HS-5 (cell line): ENCODE measurements around the gene SKA2.
"Not testable (repeated sequence)": the region's sequence is repeated elsewhere in the genome, so short reads cannot be mapped to it uniquely, and the experiment has no call there.

Experiments
- DNase-seq: peaks from one replicate; pipeline ENCODE4 v3.0.0-alpha.2; 2012; ENCODE audit warnings: low read depth

SKA2 gene

GRCh38 chr17:59154721-59155438 is at the start of gene SKA2:
Gene SKA2, minus strand, starts transcription at chr17:59155186. Its CDS starts 23 bp downstream, at chr17:59155163.
- peak; percentile 99 for DNase-seq

DNA sequence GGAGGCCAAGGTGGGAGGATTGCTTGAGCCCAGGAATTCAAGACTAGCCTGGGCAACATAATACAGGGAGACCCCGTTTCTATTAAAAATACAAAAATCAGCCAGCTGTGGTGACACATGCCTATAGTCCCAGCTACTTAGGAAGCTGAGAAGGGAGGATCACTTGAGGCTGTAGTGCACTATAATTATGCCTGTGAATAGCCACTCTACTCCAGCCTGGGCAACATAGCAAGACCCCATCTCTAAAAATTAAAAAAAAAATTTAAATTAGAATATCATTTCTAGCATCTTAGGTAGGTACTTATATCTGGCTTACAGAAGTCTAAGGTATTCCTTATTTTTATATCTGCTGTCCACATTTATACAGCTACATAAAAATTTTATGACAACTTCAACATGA is 47.3 kb upstream of the SKA2 start:
- no peak for DNase-seq

DNA sequence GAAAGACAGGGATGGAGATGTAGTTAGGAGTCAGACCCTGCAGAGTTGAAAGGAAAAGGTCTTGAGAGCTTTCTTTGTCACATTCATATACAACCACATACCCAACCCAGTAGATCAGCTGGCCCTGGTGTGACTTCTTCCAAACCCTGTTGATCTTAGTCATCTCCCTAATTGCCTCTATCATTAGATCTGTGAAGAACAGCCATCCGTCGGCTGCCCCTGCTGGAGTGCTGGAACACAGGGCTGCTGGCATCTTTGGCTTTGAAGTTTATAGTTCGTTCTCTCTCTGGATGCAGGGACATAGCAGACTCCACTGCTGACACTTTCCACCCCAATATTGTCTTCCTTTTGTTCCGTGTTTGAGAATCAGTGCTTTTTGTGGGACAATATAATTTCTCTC is 44.4 kb upstream of the SKA2 start:
- DNase-seq = no peak

GRCh38 chr17:59193336-59193862 is 38.4 kb upstream of the SKA2 start:
- DNase-seq = no peak

DNA sequence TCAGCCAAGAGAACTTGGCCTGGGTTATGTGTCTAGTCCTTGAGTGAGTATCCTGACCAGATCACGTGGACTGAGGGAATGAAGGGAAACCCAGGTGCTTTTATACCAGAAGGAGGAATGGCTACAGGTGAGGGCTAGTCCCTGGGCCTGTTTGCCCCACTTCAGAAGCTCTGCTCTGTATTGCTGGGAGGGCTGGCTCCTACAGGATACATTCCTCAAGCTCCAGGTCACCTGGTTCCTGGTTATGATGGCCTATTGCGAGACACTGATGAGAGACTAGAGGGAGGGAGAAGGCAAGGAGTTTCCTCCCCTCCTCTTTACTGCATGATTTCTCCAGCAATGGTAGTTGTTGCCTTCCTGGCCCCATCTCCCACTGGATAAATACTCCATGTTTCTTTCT is 35.8 kb upstream of the SKA2 start:
- no peak for DNase-seq

GRCh38 chr17:59186850-59187249 is 31.9 kb upstream of the SKA2 start:
- DNase-seq = no peak

- no peak for DNase-seq
Measured at GRCh38 chr17:59185997-59186396, 31.0 kb upstream of the SKA2 start.

DNA sequence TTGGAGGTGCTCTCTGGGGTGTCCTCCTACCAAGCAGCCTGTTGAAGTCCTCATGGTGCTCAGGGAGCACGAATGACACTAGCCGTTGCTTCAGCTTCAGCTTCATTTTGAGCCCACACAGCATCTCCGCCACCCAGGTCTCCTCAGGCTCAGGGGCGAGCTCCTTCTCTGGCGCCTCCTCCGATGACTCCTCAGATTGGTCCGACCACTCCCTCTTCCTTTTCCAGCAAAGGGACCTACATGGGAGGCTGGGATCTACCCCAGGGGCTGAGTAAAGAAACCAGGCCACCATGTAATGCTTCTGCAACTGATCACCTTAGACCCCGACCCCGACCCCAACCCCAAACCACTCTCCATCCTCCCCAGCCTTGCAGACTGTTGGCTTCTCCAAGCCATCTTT is 26.5 kb upstream of the SKA2 start:
- no peak for DNase-seq

GRCh38 chr17:59180626-59181025 is 25.6 kb upstream of the SKA2 start:
- no peak for DNase-seq

DNA sequence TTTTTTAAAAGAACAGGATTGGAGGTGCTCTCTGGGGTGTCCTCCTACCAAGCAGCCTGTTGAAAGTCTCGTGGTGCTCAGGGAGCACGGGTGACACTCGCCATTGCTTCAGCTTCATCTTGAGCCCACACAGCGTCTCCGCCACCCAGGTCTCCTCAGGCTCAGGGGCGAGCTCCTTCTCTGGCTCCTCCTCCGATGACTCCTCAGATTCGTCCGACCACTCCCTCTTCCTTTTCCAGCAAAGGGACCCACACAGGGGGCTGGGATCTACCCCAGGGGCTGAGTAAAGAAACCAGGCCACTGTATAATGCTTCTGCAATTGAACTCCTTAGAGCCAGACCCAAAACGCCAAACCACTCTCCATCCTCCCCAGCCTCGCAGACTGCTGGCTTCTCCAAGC is 24.6 kb upstream of the SKA2 start:
- DNase-seq = not testable (repeated sequence)

DNA sequence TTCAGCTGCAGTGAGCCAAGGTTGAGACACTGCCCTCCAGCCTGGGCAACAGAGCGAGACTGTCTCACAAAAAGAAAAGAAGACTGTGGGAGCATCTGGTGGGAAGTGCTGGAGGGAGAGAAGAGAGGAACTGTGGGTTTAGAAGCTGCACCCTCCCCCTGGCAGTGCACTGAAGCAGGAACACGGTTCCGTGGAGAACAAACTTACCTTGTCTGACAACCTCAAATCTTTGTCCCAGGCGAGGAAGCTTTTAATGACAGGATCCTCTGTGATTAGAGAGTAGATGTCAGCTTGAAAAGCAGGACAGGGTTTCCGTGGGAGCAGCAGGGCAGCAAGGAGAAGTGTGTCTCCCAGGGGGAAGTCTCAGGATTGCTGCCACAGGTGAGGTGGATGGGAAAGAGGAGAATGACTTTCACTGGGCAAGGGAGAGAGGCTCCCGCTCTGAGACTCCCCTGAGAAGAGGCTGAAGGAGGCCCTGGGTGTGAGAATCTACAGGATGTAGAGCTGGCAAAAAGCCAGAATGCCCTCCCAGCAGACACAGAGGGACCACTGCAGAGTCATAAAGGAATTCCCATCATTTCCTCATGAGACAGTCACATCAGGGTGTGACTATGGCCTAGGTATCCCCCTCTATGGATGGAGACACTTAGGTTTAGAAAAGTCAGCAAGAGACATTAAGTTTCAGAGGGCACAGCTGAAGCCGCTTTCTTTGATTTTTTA is 23.4 kb upstream of the SKA2 start:
- DNase-seq = no peak

DNA sequence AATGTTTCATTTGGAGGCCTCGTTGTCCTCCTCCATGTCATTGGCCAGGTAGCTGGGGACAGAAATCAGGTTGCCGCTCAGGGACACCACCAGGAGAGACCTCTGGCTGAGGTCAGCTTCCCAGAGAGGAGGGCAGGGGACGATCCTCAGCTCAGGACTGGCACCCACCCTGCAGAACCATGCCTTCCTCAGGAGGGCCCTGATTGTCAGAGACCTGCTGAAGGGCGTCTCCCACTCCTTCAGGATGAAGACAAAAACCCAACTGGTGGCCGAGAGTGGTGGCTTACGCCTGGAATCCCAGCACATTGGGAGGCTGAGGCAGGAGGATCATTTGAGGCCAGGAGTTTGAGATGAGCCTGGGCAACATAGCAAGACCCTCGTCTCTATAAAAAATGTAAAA is 20.1 kb upstream of the SKA2 start:
- no peak for DNase-seq

DNA sequence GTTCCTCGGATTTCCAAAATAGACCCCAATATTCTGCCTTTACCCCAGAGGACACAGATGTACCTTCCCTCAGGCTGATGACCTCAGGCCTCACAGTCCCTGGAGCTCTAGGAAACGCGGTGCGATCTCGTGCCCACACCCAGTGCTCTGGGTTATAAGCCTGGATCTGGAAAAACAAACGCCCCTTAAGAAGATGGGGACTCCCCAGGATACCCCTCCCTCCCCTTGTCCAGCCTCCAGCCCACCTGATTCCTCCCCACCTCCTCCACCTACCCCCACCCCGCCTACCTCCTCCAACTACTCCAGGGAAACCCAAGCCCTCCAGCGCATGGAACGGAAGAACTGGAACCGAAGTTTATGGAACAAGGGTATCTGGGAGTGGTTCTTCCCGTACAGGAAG is 19.7 kb upstream of the SKA2 start:
- DNase-seq = no peak

DNA sequence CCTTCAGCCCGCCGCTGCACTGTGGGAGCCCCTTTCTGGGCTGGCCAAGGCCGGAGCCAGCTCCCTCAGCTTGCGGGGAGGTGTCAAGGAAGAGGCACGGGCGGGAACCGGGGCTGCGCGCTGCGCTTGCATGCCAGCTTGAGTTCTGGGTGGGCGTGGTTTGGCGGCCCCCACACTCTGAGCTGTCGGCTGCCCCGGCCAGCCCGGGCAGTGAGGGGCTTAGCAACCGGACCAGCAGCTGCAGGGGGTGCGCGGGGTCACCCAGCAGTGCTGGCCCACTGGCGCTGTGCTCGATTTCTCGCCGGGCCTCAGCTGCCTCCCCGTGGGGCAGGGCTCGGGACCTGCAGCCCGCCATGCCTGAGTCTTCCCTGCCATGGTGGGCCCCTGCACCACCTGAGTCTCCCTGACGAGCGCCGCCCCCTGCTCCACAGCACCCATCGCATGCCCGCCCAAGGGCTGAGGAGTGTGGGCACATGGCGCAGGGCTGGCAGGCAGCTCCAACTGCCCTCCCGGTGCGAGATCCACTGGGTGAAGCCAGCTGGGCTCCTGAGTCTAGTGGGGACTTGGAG is 17.5 kb upstream of the SKA2 start:
- DNase-seq = no peak

GRCh38 chr17:59167571-59168001 is 12.6 kb upstream of the SKA2 start:
- no peak for DNase-seq

DNA sequence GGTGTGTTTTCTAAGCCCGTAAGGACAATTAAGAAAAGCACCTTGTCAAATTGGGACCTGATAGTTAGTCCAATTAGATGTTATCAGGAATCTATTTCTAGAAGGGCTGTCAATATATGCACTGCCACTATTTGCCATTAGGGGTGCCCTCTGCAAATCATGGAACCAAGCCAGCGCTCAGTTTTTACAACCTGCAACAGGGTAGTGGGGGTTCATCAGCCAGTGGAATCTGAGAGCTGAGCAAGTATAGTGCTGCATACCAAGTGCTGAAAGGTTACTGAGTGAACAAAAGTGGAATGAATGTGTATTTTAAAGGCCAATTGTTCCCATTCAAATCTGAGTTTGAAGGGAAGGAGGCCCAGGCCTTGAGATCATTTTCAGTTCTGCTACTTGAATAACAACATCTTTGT is 11.0 kb upstream of the SKA2 start:
- no peak for DNase-seq

- DNase-seq = no peak
Measured at GRCh38 chr17:59161477-59161876, 6.5 kb upstream of the SKA2 start.

DNA sequence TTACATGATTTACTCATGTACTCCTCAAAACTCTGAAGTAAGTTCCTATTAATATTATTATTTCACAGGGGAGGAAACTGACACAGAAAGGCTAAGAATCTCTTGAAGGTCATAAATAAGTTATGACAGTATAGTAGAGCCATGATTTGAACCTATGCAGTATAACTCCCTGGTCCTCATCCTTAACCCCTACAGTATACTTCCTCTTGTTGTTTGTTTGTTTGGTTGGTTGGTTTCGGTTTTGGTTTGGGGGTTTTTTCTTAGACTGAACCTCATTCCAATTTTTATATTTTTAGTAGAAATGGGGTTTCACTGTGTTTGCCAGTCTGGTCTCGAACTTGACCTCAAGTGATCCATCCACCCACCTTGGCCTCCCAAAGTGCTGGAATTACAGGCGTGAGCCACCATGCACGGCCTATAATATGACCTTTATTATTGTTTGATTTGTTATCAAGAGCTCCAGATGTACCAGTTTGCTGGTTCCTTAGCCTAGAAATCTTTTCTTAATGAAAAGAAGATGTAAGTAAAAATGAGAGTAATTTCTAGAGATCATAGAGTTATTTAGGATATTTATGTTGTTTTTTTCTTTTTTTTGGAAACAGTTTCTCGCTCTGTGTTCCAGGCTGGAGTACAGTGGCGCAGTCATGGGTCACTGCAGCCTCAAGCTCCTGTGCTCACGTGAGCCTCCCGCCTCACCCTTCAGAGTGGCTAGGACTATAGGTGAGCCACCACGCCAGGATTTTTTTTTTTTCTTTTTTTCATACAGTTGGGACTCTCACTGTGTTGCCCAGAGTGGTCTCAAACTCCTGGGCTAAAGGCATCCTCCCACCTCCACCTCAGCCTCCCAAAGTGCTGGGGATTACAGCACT is 5.4 kb upstream of the SKA2 start:
- no peak for DNase-seq

DNA sequence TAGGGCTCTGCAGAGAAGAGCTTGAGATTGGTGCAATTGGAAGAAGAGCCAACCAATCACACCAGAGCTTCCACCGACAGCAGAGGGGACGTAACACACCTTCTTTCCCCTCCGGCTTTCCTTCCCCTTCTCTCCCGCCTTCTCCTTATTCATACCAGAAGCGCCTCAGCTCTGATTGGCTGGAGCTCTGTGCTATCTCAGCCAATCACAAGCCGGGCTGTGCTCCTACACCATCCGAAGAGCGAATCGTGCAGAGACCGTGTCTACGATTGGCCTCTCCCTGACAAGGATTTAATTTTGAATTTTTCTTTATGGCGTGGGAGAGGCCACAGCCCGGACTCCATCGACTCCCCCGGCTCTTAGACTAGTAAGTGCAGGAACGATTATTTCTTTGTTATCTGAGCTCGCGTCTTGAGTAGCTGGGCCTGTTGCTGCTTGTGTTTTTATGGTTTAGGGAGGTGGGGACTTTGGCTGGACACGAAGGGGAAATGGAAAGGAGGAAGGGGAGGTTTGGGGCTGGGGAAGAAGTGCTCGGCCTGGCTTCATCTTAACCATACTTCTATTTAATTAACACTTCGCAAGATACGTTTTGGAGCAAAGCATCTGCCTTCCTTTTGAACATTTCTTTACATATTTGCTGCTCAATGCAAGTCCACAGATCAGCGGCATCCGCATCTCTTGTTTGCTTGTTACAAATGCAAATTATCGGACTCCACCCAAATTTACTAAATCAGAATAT is 622 bp upstream of the SKA2 start, which contains the start of gene PRR11:
Gene PRR11, plus strand, starts transcription at position 308 of the 739 bp plus-strand sequence. CDS start 14,007 bp downstream, outside the sequence.
- DNase-seq = no peak

GRCh38 chr17:59154292-59154720 is 680 bp downstream of the SKA2 start:
- DNase-seq = no peak

GRCh38 chr17:59152925-59153324 is 2.1 kb downstream of the SKA2 start:
- DNase-seq = no peak
